ENCODE measurements around the gene CA10.

CA10 gene

GRCh38 chr17:51801626-51802025 lies 356.9 kb downstream of the CA10 start:
- FAIRE-seq: no peak
- no peak for DNase-seq (ENCODE audit: extremely low spot score, insufficient read length, low read depth)

- FAIRE-seq: no peak
These were observed 358.5 kb downstream of the CA10 start for GRCh38 chr17:51799981-51800380.

GRCh38 chr17:51799240-51799639 lies 359.3 kb downstream of the CA10 start:
- no peak for FAIRE-seq
- DNase-seq (ENCODE audit: extremely low spot score, insufficient read length, low read depth): no peak

More at GRCh38 chr17:51799981-51800380, 358.5 kb downstream of the CA10 start:
- DNase-seq (ENCODE audit: extremely low spot score, insufficient read length, low read depth): no peak

GRCh38 chr17:51797150-51797549 lies 361.4 kb downstream of the CA10 start:
- no peak for DNase-seq (ENCODE audit: extremely low spot score, insufficient read length, low read depth)

GRCh38 chr17:51796026-51796425 lies 362.5 kb downstream of the CA10 start:
- DNase-seq (ENCODE audit: extremely low spot score, insufficient read length, low read depth) (no peak), FAIRE-seq (no peak)

More at GRCh38 chr17:51797150-51797549, 361.4 kb downstream of the CA10 start:
- no peak for FAIRE-seq

- no peak for FAIRE-seq
These were observed 363.1 kb downstream of the CA10 start for GRCh38 chr17:51795401-51795800.

GRCh38 chr17:51794466-51794865 lies 364.0 kb downstream of the CA10 start:
- no peak for FAIRE-seq
- DNase-seq (ENCODE audit: extremely low spot score, insufficient read length, low read depth): no peak

More at GRCh38 chr17:51795401-51795800, 363.1 kb downstream of the CA10 start:
- no peak for DNase-seq (ENCODE audit: extremely low spot score, insufficient read length, low read depth)

- FAIRE-seq (no peak), DNase-seq (ENCODE audit: extremely low spot score, insufficient read length, low read depth) (no peak)
These were observed 364.8 kb downstream of the CA10 start for GRCh38 chr17:51793686-51794085.

GRCh38 chr17:51778842-51779241 lies 379.7 kb downstream of the CA10 start:
- FAIRE-seq: no peak
- DNase-seq (ENCODE audit: extremely low spot score, insufficient read length, low read depth): no peak

- no peak for DNase-seq (ENCODE audit: extremely low spot score, insufficient read length, low read depth)
- FAIRE-seq: no peak
These were observed 388.3 kb downstream of the CA10 start for GRCh38 chr17:51770027-51770759.

GRCh38 chr17:51769231-51769630 lies 389.3 kb downstream of the CA10 start:
- no peak for FAIRE-seq
- DNase-seq (ENCODE audit: extremely low spot score, insufficient read length, low read depth): no peak

- DNase-seq (ENCODE audit: extremely low spot score, insufficient read length, low read depth): no peak
- no peak for FAIRE-seq
These were observed 389.8 kb downstream of the CA10 start for GRCh38 chr17:51768706-51769105.

GRCh38 chr17:51767287-51767686 lies 391.2 kb downstream of the CA10 start:
- FAIRE-seq: no peak

GRCh38 chr17:51765282-51766135 lies 393.0 kb downstream of the CA10 start:
- no peak for DNase-seq (ENCODE audit: extremely low spot score, insufficient read length, low read depth)
- no peak for FAIRE-seq

More at GRCh38 chr17:51767287-51767686, 391.2 kb downstream of the CA10 start:
- no peak for DNase-seq (ENCODE audit: extremely low spot score, insufficient read length, low read depth)

- peak; percentile 88 for FAIRE-seq
These were observed 394.0 kb downstream of the CA10 start for GRCh38 chr17:51764387-51764971.

GRCh38 chr17:51763058-51763457 lies 395.5 kb downstream of the CA10 start:
- no peak for FAIRE-seq

More at GRCh38 chr17:51764387-51764971, 394.0 kb downstream of the CA10 start:
- DNase-seq (ENCODE audit: extremely low spot score, insufficient read length, low read depth): peak; percentile 29

GRCh38 chr17:51761105-51761504 lies 397.4 kb downstream of the CA10 start:
- no peak for FAIRE-seq
- DNase-seq (ENCODE audit: extremely low spot score, insufficient read length, low read depth): no peak

More at GRCh38 chr17:51763058-51763457, 395.5 kb downstream of the CA10 start:
- DNase-seq (ENCODE audit: extremely low spot score, insufficient read length, low read depth): no peak

GRCh38 chr17:51759260-51759659 lies 399.3 kb downstream of the CA10 start:
- no peak for DNase-seq (ENCODE audit: extremely low spot score, insufficient read length, low read depth)
- FAIRE-seq: no peak

GRCh38 chr17:51751072-51751471 lies 407.4 kb downstream of the CA10 start:
- no peak for DNase-seq (ENCODE audit: extremely low spot score, insufficient read length, low read depth)
- no peak for FAIRE-seq

GRCh38 chr17:51748749-51749604 lies 409.5 kb downstream of the CA10 start:
- FAIRE-seq: no peak
- no peak for DNase-seq (ENCODE audit: extremely low spot score, insufficient read length, low read depth)

All from GM18507 (cell line).